Measurements from ENCODE around the gene CATSPER4. TPM values are rescaled to one million over a fixed set of nuclear protein-coding genes. Genes with fewer than 3 reads are reported as not detected.

Gene CATSPER4
- total and polyA plus RNA-seq, 2 of the 13 experiments (the other 11 are each of a cell fraction or from before 2014, with no cell fraction given) = not detected

DNA sequence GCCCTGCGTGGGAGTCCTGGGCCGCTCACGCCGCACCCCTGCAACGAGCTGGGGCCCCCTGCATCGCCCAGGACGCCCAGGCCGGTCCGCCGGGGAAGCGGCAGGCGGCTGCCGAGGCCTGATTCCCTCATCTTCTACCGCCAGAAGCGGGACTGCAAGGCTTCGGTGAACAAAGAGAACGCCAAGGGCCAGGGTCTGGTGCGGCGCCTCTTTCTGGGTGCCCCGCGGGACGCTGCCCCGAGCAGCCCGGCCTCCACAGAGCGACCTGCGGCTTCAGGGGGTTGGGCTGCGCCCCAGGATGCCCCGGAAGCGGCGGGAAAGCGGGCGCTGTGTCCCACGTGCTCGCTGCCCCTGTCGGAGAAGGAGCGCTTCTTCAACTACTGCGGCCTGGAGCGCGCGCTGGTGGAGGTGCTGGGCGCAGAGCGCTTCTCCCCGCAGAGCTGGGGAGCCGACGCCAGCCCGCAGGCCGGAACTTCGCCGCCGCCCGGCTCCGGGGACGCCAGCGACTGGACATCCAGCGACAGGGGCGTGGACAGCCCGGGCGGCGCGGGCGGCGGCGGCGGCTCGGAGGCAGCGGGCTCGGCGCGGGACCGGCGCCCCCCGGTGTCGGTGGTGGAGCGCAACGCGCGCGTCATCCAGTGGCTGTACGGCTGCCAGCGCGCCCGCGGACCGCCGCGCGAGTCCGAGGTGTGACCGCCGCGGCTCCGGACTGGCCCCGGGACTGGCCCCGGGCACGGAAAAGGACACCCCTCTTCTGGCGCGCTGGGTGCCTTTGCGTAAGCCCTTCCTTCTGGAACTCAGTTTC is 28.8 kb upstream of the CATSPER4 start (continued):
- TF ChIP-seq, protein P1, sequence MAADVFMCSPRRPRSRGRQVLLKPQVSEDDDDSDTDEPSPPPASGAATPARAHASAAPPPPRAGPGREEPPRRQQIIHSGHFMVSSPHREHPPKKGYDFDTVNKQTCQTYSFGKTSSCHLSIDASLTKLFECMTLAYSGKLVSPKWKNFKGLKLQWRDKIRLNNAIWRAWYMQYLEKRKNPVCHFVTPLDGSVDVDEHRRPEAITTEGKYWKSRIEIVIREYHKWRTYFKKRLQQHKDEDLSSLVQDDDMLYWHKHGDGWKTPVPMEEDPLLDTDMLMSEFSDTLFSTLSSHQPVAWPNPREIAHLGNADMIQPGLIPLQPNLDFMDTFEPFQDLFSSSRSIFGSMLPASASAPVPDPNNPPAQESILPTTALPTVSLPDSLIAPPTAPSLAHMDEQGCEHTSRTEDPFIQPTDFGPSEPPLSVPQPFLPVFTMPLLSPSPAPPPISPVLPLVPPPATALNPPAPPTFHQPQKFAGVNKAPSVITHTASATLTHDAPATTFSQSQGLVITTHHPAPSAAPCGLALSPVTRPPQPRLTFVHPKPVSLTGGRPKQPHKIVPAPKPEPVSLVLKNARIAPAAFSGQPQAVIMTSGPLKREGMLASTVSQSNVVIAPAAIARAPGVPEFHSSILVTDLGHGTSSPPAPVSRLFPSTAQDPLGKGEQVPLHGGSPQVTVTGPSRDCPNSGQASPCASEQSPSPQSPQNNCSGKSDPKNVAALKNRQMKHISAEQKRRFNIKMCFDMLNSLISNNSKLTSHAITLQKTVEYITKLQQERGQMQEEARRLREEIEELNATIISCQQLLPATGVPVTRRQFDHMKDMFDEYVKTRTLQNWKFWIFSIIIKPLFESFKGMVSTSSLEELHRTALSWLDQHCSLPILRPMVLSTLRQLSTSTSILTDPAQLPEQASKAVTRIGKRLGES (CRISPR knock-in tag; IDR thresholded peaks at IDR 0.05; ENCODE audit: borderline replicate concordance) = no peak
- TF ChIP-seq ATF7-NPFF (CRISPR knock-in tag; IDR thresholded peaks at IDR 0.05; ENCODE audit: low read depth) = peak; percentile 62; the same call in 1 of the 2 replicates
- peak; percentile 68; the same call in 1 of the 2 replicates for TF ChIP-seq ZNF776 (CRISPR knock-in tag; IDR thresholded peaks at IDR 0.05)
- no peak for TF ChIP-seq FIP1L1 (IDR thresholded peaks at IDR 0.05; ENCODE audit: borderline replicate concordance, insufficient read depth, low read depth, low read length)
- TF ChIP-seq, protein P2, sequence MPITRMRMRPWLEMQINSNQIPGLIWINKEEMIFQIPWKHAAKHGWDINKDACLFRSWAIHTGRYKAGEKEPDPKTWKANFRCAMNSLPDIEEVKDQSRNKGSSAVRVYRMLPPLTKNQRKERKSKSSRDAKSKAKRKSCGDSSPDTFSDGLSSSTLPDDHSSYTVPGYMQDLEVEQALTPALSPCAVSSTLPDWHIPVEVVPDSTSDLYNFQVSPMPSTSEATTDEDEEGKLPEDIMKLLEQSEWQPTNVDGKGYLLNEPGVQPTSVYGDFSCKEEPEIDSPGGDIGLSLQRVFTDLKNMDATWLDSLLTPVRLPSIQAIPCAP (CRISPR knock-in tag; IDR thresholded peaks at IDR 0.05; ENCODE audit: low read depth) = peak; percentile 45; the same call in 1 of the 2 replicates
- TF ChIP-seq, protein P3, sequence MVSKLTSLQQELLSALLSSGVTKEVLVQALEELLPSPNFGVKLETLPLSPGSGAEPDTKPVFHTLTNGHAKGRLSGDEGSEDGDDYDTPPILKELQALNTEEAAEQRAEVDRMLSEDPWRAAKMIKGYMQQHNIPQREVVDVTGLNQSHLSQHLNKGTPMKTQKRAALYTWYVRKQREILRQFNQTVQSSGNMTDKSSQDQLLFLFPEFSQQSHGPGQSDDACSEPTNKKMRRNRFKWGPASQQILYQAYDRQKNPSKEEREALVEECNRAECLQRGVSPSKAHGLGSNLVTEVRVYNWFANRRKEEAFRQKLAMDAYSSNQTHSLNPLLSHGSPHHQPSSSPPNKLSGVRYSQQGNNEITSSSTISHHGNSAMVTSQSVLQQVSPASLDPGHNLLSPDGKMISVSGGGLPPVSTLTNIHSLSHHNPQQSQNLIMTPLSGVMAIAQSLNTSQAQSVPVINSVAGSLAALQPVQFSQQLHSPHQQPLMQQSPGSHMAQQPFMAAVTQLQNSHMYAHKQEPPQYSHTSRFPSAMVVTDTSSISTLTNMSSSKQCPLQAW (CRISPR knock-in tag; IDR thresholded peaks at IDR 0.05) = no peak
- TF ChIP-seq, protein P4, sequence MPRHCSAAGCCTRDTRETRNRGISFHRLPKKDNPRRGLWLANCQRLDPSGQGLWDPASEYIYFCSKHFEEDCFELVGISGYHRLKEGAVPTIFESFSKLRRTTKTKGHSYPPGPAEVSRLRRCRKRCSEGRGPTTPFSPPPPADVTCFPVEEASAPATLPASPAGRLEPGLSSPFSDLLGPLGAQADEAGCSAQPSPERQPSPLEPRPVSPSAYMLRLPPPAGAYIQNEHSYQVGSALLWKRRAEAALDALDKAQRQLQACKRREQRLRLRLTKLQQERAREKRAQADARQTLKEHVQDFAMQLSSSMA (CRISPR knock-in tag; IDR thresholded peaks at IDR 0.05) = 0 out of 2 replicates have a peak, but pooled peaks have one; percentile 56
- 0 out of 2 replicates have a peak, but pooled peaks have one; percentile 39 for TF ChIP-seq ZNF879 (CRISPR knock-in tag; IDR thresholded peaks at IDR 0.05)
- TF ChIP-seq STAG1 (CRISPR knock-in tag; IDR thresholded peaks at IDR 0.05) = peak; percentile 3; the same call in 1 of the 2 replicates
- TF ChIP-seq ZSCAN29 (CRISPR knock-in tag; conservative IDR thresholded peaks at IDR 0.05) = no peak
- no peak for TF ChIP-seq MAZ (IDR thresholded peaks at IDR 0.05; ENCODE audit: borderline replicate concordance, low read depth, low read length)
- peak; percentile 37; the same call in 1 of the 2 replicates for TF ChIP-seq MAZ (CRISPR knock-in tag; IDR thresholded peaks at IDR 0.05; ENCODE audit: low read depth)
- TF ChIP-seq NFE2L1 (CRISPR knock-in tag; IDR thresholded peaks at IDR 0.05; ENCODE audit: borderline replicate concordance) = 0 out of 2 replicates have a peak, but pooled peaks have one; percentile 49
- TF ChIP-seq, protein P5, sequence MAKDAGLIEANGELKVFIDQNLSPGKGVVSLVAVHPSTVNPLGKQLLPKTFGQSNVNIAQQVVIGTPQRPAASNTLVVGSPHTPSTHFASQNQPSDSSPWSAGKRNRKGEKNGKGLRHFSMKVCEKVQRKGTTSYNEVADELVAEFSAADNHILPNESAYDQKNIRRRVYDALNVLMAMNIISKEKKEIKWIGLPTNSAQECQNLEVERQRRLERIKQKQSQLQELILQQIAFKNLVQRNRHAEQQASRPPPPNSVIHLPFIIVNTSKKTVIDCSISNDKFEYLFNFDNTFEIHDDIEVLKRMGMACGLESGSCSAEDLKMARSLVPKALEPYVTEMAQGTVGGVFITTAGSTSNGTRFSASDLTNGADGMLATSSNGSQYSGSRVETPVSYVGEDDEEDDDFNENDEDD (CRISPR knock-in tag; IDR thresholded peaks at IDR 0.05; ENCODE audit: borderline replicate concordance) = peak; percentile 92; the same call in 1 of the 2 replicates
- 0 out of 2 replicates have a peak, but pooled peaks have one; percentile 13 for TF ChIP-seq PITX1 (CRISPR knock-in tag; IDR thresholded peaks at IDR 0.05)
- TF ChIP-seq, protein P6, sequence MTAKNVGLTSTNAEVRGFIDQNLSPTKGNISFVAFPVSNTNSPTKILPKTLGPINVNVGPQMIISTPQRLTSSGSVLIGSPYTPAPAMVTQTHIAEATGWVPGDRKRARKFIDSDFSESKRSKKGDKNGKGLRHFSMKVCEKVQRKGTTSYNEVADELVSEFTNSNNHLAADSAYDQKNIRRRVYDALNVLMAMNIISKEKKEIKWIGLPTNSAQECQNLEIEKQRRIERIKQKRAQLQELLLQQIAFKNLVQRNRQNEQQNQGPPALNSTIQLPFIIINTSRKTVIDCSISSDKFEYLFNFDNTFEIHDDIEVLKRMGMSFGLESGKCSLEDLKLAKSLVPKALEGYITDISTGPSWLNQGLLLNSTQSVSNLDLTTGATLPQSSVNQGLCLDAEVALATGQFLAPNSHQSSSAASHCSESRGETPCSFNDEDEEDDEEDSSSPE (CRISPR knock-in tag; IDR thresholded peaks at IDR 0.05) = peak; percentile 78
- peak; percentile 50 for TF ChIP-seq RBFOX2 (IDR thresholded peaks at IDR 0.05; ENCODE audit: low read depth, low read length)
- TF ChIP-seq POLR2G (IDR thresholded peaks at IDR 0.05; ENCODE audit: low read depth, low read length) = peak; percentile 35; the same call in 1 of the 2 replicates
- peak; percentile 67; the same call in 1 of the 2 replicates for TF ChIP-seq ZNF138 (CRISPR knock-in tag; IDR thresholded peaks at IDR 0.05; ENCODE audit: low read depth)
